ENCODE results near the gene C4BPA.

The C4BPA gene

GRCh38 chr1:207173396-207173795 is 69.4 kb downstream of the C4BPA start (continued):
- TF ChIP-seq TSHZ2 (CRISPR knock-in tag; IDR thresholded peaks at IDR 0.05) (no peak), ZNF565 (CRISPR knock-in tag; conservative IDR thresholded peaks at IDR 0.05; ENCODE audit: low read depth) (no peak), ZFP30 (CRISPR knock-in tag; IDR thresholded peaks at IDR 0.05) (no peak)

- no peak for ATAC-seq
- no peak for TF ChIP-seq CSRNP3 (CRISPR knock-in tag; IDR thresholded peaks at IDR 0.05)
- no peak for TF ChIP-seq ZFP30 (CRISPR knock-in tag; IDR thresholded peaks at IDR 0.05)
- no peak for TF ChIP-seq ZNF565 (CRISPR knock-in tag; conservative IDR thresholded peaks at IDR 0.05; ENCODE audit: low read depth)
- no peak for TF ChIP-seq SNAI2 (CRISPR knock-in tag; IDR thresholded peaks at IDR 0.05)
- TF ChIP-seq, protein P1, sequence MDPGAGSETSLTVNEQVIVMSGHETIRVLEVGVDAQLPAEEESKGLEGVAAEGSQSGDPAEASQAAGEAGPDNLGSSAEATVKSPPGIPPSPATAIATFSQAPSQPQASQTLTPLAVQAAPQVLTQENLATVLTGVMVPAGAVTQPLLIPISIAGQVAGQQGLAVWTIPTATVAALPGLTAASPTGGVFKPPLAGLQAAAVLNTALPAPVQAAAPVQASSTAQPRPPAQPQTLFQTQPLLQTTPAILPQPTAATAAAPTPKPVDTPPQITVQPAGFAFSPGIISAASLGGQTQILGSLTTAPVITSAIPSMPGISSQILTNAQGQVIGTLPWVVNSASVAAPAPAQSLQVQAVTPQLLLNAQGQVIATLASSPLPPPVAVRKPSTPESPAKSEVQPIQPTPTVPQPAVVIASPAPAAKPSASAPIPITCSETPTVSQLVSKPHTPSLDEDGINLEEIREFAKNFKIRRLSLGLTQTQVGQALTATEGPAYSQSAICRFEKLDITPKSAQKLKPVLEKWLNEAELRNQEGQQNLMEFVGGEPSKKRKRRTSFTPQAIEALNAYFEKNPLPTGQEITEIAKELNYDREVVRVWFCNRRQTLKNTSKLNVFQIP (CRISPR knock-in tag; IDR thresholded peaks at IDR 0.05; ENCODE audit: borderline replicate concordance, low read depth): no peak
- TF ChIP-seq CSDC2 (CRISPR knock-in tag; IDR thresholded peaks at IDR 0.05): no peak
- TF ChIP-seq TCF4 (CRISPR knock-in tag; IDR thresholded peaks at IDR 0.05; ENCODE audit: borderline replicate concordance): no peak
- TF ChIP-seq OSR1 (CRISPR knock-in tag; IDR thresholded peaks at IDR 0.05): no peak
- TF ChIP-seq ZFP3 (CRISPR knock-in tag; IDR thresholded peaks at IDR 0.05): no peak
- TF ChIP-seq, protein P2, sequence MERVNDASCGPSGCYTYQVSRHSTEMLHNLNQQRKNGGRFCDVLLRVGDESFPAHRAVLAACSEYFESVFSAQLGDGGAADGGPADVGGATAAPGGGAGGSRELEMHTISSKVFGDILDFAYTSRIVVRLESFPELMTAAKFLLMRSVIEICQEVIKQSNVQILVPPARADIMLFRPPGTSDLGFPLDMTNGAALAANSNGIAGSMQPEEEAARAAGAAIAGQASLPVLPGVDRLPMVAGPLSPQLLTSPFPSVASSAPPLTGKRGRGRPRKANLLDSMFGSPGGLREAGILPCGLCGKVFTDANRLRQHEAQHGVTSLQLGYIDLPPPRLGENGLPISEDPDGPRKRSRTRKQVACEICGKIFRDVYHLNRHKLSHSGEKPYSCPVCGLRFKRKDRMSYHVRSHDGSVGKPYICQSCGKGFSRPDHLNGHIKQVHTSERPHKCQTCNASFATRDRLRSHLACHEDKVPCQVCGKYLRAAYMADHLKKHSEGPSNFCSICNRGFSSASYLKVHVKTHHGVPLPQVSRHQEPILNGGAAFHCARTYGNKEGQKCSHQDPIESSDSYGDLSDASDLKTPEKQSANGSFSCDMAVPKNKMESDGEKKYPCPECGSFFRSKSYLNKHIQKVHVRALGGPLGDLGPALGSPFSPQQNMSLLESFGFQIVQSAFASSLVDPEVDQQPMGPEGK (CRISPR knock-in tag; IDR thresholded peaks at IDR 0.05; ENCODE audit: borderline replicate concordance): no peak
- TF ChIP-seq PPARA (CRISPR knock-in tag; IDR thresholded peaks at IDR 0.05; ENCODE audit: borderline replicate concordance): no peak
Measured at GRCh38 chr1:207174913-207175312, 70.9 kb downstream of the C4BPA start.

DNA sequence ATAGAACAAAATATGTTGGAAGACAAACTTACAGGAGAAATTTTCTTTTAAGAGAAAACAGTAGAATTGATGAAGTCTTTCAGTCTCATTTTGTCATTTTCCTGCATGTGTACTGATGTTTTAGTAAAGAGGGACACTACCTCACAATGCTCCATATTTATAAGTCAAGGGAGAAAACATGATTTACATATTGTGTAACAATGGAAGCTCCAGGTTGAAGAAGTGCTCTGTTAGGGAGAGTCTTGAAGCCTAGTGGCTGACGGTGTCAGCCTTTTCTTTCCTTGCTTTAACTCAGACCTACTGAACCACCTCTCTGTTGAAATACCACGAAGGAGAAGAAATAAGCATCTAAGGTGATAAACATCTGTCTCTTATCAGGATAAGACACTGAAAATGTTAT is 75.0 kb downstream of the C4BPA start:
- no peak for ATAC-seq
- TF ChIP-seq ARNTL (CRISPR knock-in tag; IDR thresholded peaks at IDR 0.05; ENCODE audit: borderline replicate concordance, low read depth) (no peak), ZNF70 (CRISPR knock-in tag; IDR thresholded peaks at IDR 0.05) (no peak), OSR1 (CRISPR knock-in tag; IDR thresholded peaks at IDR 0.05) (no peak), RARB (CRISPR knock-in tag; IDR thresholded peaks at IDR 0.05) (no peak), SNAI2 (CRISPR knock-in tag; IDR thresholded peaks at IDR 0.05) (no peak), GLIS3 (CRISPR knock-in tag; IDR thresholded peaks at IDR 0.05) (no peak), ESRRG (CRISPR knock-in tag; IDR thresholded peaks at IDR 0.05) (no peak), BACH2 (CRISPR knock-in tag; IDR thresholded peaks at IDR 0.05; ENCODE audit: borderline replicate concordance) (no peak), TCF4 (CRISPR knock-in tag; IDR thresholded peaks at IDR 0.05; ENCODE audit: borderline replicate concordance) (no peak), PPARA (CRISPR knock-in tag; IDR thresholded peaks at IDR 0.05; ENCODE audit: borderline replicate concordance) (no peak), ZFP3 (CRISPR knock-in tag; IDR thresholded peaks at IDR 0.05) (no peak)
- TF ChIP-seq, protein P3, sequence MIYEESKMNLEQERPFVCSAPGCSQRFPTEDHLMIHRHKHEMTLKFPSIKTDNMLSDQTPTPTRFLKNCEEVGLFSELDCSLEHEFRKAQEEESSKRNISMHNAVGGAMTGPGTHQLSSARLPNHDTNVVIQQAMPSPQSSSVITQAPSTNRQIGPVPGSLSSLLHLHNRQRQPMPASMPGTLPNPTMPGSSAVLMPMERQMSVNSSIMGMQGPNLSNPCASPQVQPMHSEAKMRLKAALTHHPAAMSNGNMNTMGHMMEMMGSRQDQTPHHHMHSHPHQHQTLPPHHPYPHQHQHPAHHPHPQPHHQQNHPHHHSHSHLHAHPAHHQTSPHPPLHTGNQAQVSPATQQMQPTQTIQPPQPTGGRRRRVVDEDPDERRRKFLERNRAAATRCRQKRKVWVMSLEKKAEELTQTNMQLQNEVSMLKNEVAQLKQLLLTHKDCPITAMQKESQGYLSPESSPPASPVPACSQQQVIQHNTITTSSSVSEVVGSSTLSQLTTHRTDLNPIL (CRISPR knock-in tag; IDR thresholded peaks at IDR 0.05; ENCODE audit: low read depth): no peak

DNA sequence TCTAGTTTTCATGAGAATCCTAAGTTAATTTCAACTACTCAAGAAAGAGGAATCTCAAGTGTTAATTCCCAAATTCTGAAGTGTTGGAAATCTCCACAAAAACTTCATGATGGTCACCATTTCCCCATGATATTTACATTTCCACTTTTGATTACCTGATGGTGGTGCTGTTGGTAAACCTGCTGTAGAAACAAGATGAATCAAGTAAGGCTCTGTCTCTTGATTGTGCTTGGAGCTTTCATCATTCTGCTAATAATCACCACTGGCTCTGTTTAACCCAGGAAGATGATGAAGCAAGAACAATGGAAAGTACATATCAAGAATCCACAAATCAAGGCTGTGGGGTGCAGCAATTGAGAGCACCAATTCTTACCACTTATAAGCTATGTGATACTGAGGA is 77.8 kb downstream of the C4BPA start:
- peak; percentile 50 for ATAC-seq
- no peak for TF ChIP-seq RARB (CRISPR knock-in tag; IDR thresholded peaks at IDR 0.05)
- no peak for TF ChIP-seq ZNF70 (CRISPR knock-in tag; IDR thresholded peaks at IDR 0.05)
- TF ChIP-seq, protein P3 (CRISPR knock-in tag; IDR thresholded peaks at IDR 0.05; ENCODE audit: low read depth): no peak
- TF ChIP-seq ZNF565 (CRISPR knock-in tag; conservative IDR thresholded peaks at IDR 0.05; ENCODE audit: low read depth): no peak
- no peak for TF ChIP-seq TCF4 (CRISPR knock-in tag; IDR thresholded peaks at IDR 0.05; ENCODE audit: borderline replicate concordance)
- TF ChIP-seq, protein P2 (CRISPR knock-in tag; IDR thresholded peaks at IDR 0.05; ENCODE audit: borderline replicate concordance): no peak
- no peak for TF ChIP-seq TSHZ2 (CRISPR knock-in tag; IDR thresholded peaks at IDR 0.05)
- no peak for TF ChIP-seq PPARA (CRISPR knock-in tag; IDR thresholded peaks at IDR 0.05; ENCODE audit: borderline replicate concordance)
